Mesendoderm (in vitro differentiated cells): ENCODE results near the gene EP300.
A peak's percentile ranks its signal among the peaks of the same experiment; 100 is the strongest.

Source experiments
- DNase-seq: peaks from one replicate; pipeline ENCODE4 v3.0.0; 2013
- H2AK5ac ChIP-seq: 2 replicates; pipeline ENCODE4 v1.6.1; 2013; ENCODE audit warnings: low read length, inconsistent platforms
- H2BK120ac ChIP-seq: 2 replicates; pipeline ENCODE4 v1.6.1; 2013; ENCODE audit warnings: low read depth, mild to moderate bottlenecking, low read length, moderate library complexity, mixed read lengths
- H2BK15ac ChIP-seq: replicated peaks from 2 replicates; pipeline ENCODE4 v1.6.1; 2013; ENCODE audit warnings: low read depth, mild to moderate bottlenecking, moderate library complexity
- H2BK5ac ChIP-seq: 2 replicates; pipeline ENCODE4 v1.6.1; 2013; ENCODE audit warnings: low read length, inconsistent platforms
- H3K18ac ChIP-seq: 2 replicates; pipeline ENCODE4 v1.6.1; 2013; ENCODE audit warnings: mild to moderate bottlenecking, low read length, mixed read lengths
- H3K23ac ChIP-seq: one replicate; pipeline ENCODE4 v1.6.1; 2013; ENCODE audit warnings: low read length
- H3K27ac ChIP-seq: 2 replicates; pipeline ENCODE4 v1.5.1; 2013; ENCODE audit warnings: low read depth, mild to moderate bottlenecking, inconsistent platforms, low read length, moderate library complexity
- H3K27me3 ChIP-seq: 2 replicates; pipeline ENCODE4 v1.6.1; 2013; ENCODE audit warnings: low read length, control low read depth, mild to moderate bottlenecking, inconsistent platforms; ENCODE audit not compliant: insufficient read depth, poor library complexity
- H3K36me3 ChIP-seq: 2 replicates; pipeline ENCODE4 v1.6.1; 2013; ENCODE audit warnings: low read length, inconsistent platforms; ENCODE audit not compliant: control insufficient read depth, insufficient read depth
- H3K4ac ChIP-seq: one replicate; pipeline ENCODE4 v1.6.1; 2013; ENCODE audit warnings: low read depth, mild to moderate bottlenecking, low read length, moderate library complexity
- H3K4me1 ChIP-seq: 2 replicates; pipeline ENCODE4 v1.6.1; 2013; ENCODE audit warnings: low read depth, low read length, inconsistent platforms; ENCODE audit not compliant: control insufficient read depth
- H3K4me2 ChIP-seq: 2 replicates; pipeline ENCODE4 v1.6.1; 2013; ENCODE audit warnings: low read length
- H3K4me3 ChIP-seq: 2 replicates; pipeline ENCODE4 v1.5.1; 2013; ENCODE audit warnings: mild to moderate bottlenecking, low read length
- H3K56ac ChIP-seq: one replicate; pipeline ENCODE4 v1.6.1; 2013; ENCODE audit warnings: low read length
- H3K79me1 ChIP-seq: 2 replicates; pipeline ENCODE4 v1.6.1; 2013; ENCODE audit warnings: low read length, inconsistent platforms
- H3K79me2 ChIP-seq: 2 replicates; pipeline ENCODE4 v1.6.1; 2013; ENCODE audit warnings: mild to moderate bottlenecking, low read length; ENCODE audit not compliant: control insufficient read depth, insufficient read depth
- H3K9ac ChIP-seq: 2 replicates; pipeline ENCODE4 v1.6.1; 2013; ENCODE audit warnings: low read length, inconsistent platforms
- H4K5ac ChIP-seq: one replicate; pipeline ENCODE4 v1.6.1; 2013; ENCODE audit warnings: low read length
- H4K8ac ChIP-seq: one replicate; pipeline ENCODE4 v1.6.1; 2013; ENCODE audit warnings: low read depth, mild to moderate bottlenecking, control low read depth, low read length, moderate library complexity
- WGBS: extraction: QIAGEN DNeasy Blood & Tissue Kit; methylation state at CpG from one replicate; pipeline ENCODE4 v1.1.7; 2013; ENCODE audit warnings: low lambda C conversion rate, missing lambda C conversion rate; ENCODE audit not compliant: insufficient coverage; ENCODE audit errors: extremely low coverage; 5-methylcytosine and 5-hydroxymethylcytosine counted together

The EP300 gene

DNA sequence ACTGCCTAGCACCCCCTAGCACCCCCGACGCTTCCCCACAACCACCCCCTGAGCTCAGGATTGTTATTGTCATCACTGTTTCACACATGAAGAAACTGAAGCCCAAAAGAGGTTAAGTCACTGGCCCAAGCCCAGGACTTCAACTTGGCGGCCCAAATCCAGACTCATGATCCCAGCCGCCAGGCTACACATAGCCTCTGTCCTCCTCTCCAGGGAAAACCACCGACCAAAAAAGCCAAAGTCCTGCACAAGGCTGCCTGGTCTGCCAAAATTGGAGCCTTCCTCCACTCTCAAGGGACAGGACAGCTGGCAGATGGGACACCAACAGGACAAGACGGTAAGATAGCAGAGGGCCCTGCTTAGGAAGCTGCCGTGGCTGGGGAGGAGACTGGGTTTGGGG, 123.5 kb downstream of the EP300 start:
- Histone ChIP-seq H3K9ac (no peak overlapping the region), H3K27ac (no peak overlapping the region), H4K8ac (no peak overlapping the region), H3K18ac (no peak overlapping the region), H3K23ac (no peak overlapping the region), H3K79me1 (no peaks in the 10 kb centered on the region), H2BK120ac (no peak overlapping the region), H3K4me2 (no peak overlapping the region), H2AK5ac (no peak overlapping the region), H2BK5ac (no peak overlapping the region), H3K4me3 (no peak overlapping the region), H4K5ac (no peak overlapping the region), H3K27me3 (no peaks in the 10 kb centered on the region), H2BK15ac (no peak overlapping the region), H3K56ac (no peak overlapping the region), H3K79me2 (no peaks in the 10 kb centered on the region), H3K36me3 (peaks cover 10% of the 10 kb centered on the region), H3K4ac (no peak overlapping the region), H3K4me1 (no peaks in the 10 kb centered on the region)
- DNase-seq = no peak
- WGBS = no CpG with 5 or more reads among the region's 7 CpGs

DNA sequence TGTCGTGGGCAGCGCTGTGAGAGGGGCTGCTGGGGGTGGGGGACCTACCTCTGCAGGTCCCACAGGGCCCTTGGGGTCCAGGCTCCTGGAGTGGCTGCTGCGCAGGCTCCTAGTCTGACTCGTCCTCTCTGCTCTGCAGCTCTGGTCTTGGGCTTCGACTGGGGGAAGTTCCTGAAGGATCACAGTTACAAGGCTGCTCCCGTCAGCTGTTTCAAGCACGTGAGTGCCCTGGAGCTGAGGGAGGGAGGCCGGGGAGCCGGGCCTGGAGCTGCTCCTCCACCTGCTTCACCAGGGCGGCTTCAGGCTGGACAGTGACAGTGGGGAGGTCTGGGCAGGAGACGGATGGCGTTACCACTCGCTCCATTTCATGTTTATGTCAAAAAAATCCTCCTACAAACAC, 124.6 kb downstream of the EP300 start:
- DNase-seq = no peak
- Histone ChIP-seq H4K5ac (no peak overlapping the region), H3K4me2 (no peak overlapping the region), H3K18ac (no peak overlapping the region), H3K23ac (no peak overlapping the region), H2AK5ac (no peak overlapping the region), H4K8ac (no peak overlapping the region), H3K79me2 (no peaks in the 10 kb centered on the region), H3K79me1 (no peaks in the 10 kb centered on the region), H3K56ac (peak overlapping the region; percentile 25), H3K4me3 (no peak overlapping the region), H3K9ac (no peak overlapping the region), H2BK5ac (no peak overlapping the region), H3K27ac (peak overlapping the region; percentile 12), H3K4ac (no peak overlapping the region), H3K4me1 (no peaks in the 10 kb centered on the region), H3K36me3 (peaks cover 12% of the 10 kb centered on the region), H2BK120ac (no peak overlapping the region), H3K27me3 (no peaks in the 10 kb centered on the region), H2BK15ac (no peak overlapping the region)
- no CpG with 5 or more reads among the region's 13 CpGs for WGBS

DNA sequence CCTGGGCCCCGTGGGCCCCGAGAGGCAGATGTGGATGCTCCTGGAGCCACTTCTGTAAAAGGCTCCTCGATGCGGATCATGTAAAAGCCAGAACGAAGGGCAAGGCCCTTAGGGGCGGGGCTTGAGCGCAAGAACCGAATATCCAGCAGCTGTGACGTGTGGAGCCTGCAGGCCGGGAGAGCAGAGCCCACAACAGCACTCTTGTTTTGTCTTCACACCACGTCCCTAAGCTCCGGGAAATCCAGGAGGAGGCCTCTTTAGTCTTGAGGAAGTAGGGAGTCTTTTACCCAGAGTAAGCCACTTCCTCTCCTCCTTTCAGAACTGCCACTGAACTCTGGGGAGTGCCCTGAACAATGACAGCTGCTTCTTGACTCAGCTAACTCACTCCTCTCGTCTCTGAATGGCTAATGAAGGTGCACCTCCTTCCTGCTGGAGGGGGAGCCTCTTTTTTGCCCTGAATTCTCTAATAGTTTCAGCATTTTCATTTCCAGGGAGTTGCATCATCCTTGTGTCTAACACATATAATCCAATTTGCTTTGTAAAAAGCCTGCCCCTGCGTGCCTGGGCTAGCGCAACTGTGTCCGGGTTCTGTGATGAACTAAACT, 125.3 kb downstream of the EP300 start:
- H3K9ac ChIP-seq = no peak overlapping the region
- H3K36me3 ChIP-seq = peaks cover 12% of the 10 kb centered on the region
- H2BK5ac ChIP-seq = no peak overlapping the region
- H3K4me1 ChIP-seq = no peaks in the 10 kb centered on the region
- H4K5ac ChIP-seq = no peak overlapping the region
- no peak overlapping the region for H2BK120ac ChIP-seq
- no peak overlapping the region for H2AK5ac ChIP-seq
- WGBS = no CpG with 5 or more reads among the region's 16 CpGs
- no peak overlapping the region for H3K4ac ChIP-seq
- no peak overlapping the region for H3K23ac ChIP-seq
- H3K27ac ChIP-seq = no peak overlapping the region
- peak overlapping the region; percentile 49 for H3K56ac ChIP-seq
- no peaks in the 10 kb centered on the region for H3K79me2 ChIP-seq
- no peak overlapping the region for H3K18ac ChIP-seq
- peak; percentile 66 for DNase-seq
- H3K79me1 ChIP-seq = no peaks in the 10 kb centered on the region
- no peak overlapping the region for H3K4me2 ChIP-seq
- H3K27me3 ChIP-seq = no peaks in the 10 kb centered on the region
- no peak overlapping the region for H2BK15ac ChIP-seq
- no peak overlapping the region for H3K4me3 ChIP-seq
- no peak overlapping the region for H4K8ac ChIP-seq

DNA sequence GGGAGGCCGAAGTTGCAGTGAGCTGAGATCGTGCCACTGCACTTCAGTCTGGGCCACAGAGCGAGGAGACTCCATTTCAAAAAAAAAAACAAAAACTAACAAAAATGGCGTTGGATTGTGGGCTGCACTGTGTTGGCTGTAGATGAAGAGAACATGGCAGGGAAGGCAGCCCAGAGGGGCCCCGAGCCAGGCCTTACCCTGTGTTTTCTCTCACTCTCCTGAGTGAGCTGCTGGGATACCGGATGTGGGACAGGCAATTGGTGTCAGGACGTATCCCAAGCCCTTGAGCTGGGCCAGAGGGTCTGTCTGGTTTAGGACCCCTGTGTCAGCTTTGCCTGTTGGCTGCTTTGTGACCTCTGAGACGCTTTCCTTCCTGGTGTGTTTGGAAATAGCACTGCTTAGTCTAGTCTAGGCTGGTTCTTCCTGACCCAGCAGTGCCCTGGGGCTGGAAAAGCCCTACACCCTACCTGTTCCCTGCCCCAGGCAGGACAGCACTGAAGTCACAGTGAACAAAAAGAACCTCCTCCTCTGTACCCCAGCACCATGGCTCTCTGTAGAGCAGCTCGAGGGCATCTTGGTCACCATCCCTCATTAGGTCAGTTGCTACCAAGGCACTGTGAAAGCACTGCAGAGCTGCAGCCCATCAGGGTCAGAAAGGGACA, 130.6 kb downstream of the EP300 start:
- Histone ChIP-seq H2BK15ac (no peak overlapping the region), H4K5ac (no peak overlapping the region), H3K79me1 (no peaks in the 10 kb centered on the region), H3K4me3 (no peak overlapping the region), H3K9ac (no peak overlapping the region), H2BK120ac (no peak overlapping the region), H3K36me3 (peaks cover 11% of the 10 kb centered on the region), H3K27ac (no peak overlapping the region), H2BK5ac (no peak overlapping the region), H3K79me2 (no peaks in the 10 kb centered on the region), H4K8ac (no peak overlapping the region), H3K18ac (no peak overlapping the region), H3K4me2 (no peak overlapping the region), H3K4me1 (no peaks in the 10 kb centered on the region), H3K4ac (no peak overlapping the region), H3K23ac (no peak overlapping the region), H2AK5ac (no peak overlapping the region), H3K27me3 (no peaks in the 10 kb centered on the region), H3K56ac (no peak overlapping the region)
- no peak for DNase-seq
- WGBS = no CpG with 5 or more reads among the region's 9 CpGs

DNA sequence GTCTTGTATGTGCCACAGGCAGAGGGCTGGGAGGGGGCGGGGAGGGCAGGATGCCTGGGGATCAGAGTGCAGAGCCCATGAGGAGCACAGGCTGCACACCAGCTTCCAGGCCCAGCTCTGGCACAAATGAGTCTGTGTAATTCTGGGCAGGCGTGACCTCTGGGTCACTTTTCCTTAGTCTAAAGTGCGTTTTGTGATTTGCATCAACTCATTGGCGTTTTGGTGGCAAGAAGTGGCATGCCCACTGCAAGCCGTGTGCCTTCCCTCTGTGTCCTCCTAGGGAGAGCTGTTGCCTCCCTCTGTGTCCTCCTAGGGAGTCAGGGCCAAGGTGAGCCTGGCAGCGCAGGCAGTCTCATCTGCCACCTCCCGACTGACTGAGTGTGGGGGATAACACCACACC, 131.1 kb downstream of the EP300 start:
- Histone ChIP-seq H3K27ac (no peak overlapping the region), H3K27me3 (no peaks in the 10 kb centered on the region), H3K36me3 (peaks cover 11% of the 10 kb centered on the region), H3K79me1 (no peaks in the 10 kb centered on the region), H3K4me3 (no peak overlapping the region), H3K4ac (no peak overlapping the region), H3K18ac (no peak overlapping the region), H3K79me2 (no peaks in the 10 kb centered on the region), H2BK15ac (no peak overlapping the region), H3K23ac (no peak overlapping the region), H4K8ac (no peak overlapping the region), H2BK5ac (no peak overlapping the region), H4K5ac (no peak overlapping the region), H3K9ac (no peak overlapping the region), H2AK5ac (no peak overlapping the region), H3K4me1 (no peaks in the 10 kb centered on the region), H3K56ac (no peak overlapping the region), H2BK120ac (no peak overlapping the region), H3K4me2 (no peak overlapping the region)
- no CpG with 5 or more reads among the region's 7 CpGs for WGBS
- DNase-seq = no peak
